Measurements from ENCODE around the gene LMO2.

DNA sequence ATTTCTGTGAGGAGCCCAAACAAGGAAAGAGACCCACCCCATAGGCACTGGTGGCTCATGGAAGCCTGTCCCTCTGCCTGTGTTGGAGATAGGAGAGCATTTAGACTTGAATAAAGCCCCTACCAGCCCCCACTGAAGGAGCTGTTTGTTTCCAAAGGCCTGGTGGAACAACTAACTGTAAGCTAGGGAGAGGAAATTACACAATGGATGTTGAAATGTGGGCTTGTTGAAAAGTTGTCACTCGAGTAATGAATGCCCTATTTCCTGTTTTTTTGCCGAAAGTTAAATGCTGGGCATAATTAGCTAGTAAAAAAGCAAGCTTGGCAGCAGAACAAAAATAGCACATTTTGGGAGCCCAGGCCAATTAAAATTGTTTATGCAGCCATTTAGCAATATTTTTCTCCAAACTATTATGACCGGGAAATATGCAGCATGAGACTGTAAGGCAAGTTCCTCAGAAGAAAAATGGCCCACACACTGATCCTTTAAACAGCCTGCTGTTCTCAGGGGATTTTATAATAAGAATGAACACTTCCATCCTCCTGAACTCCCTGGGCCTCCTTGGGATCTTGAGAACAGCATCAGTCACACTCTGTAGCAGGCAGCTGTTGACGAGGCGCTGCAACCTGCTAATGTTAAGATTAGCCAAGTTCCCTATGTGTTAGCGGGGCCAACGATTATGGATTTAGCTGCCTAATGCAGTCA lies 38.6 kb upstream of the LMO2 start:
- TF ChIP-seq CTCF (IDR thresholded peaks at IDR 0.05) (no peak), ZFX (IDR thresholded peaks at IDR 0.05; ENCODE audit: borderline replicate concordance) (no peak)

Measured in 22Rv1 (cell line).